SW480 (cell line): ENCODE results near the gene MMP23B.
"Not testable (repeated sequence)": the region's sequence is repeated elsewhere in the genome, so short reads cannot be mapped to it uniquely, and the experiment has no call there.

Experiments
- DNase-seq: peaks from one replicate; pipeline ENCODE4 v3.0.0-alpha.2; 2016; ENCODE audit warnings: low spot score

MMP23B gene

GRCh38 chr1:1669468-1670440, 37.8 kb downstream of the MMP23B start:
- no peak for DNase-seq

- DNase-seq, result no peak
Measured at GRCh38 chr1:1670866-1671265, 38.9 kb downstream of the MMP23B start.

GRCh38 chr1:1671365-1672119, 39.6 kb downstream of the MMP23B start:
- DNase-seq, result no peak

GRCh38 chr1:1672181-1672965, 40.4 kb downstream of the MMP23B start:
- DNase-seq, result no peak

- DNase-seq, result not testable (repeated sequence)
Measured at GRCh38 chr1:1674806-1675205, 42.8 kb downstream of the MMP23B start.

- DNase-seq, result not testable (repeated sequence)
Measured at GRCh38 chr1:1675218-1675617, 43.2 kb downstream of the MMP23B start.

GRCh38 chr1:1676087-1676486, 44.1 kb downstream of the MMP23B start:
- DNase-seq, result not testable (repeated sequence)

- DNase-seq, result no peak
Measured at GRCh38 chr1:1677718-1678580, 46.0 kb downstream of the MMP23B start.

- DNase-seq, result peak; percentile 64
Measured at GRCh38 chr1:1678581-1679380, 46.8 kb downstream of the MMP23B start.

GRCh38 chr1:1680031-1680911, 48.3 kb downstream of the MMP23B start:
- DNase-seq, result no peak

- no peak for DNase-seq
Measured at GRCh38 chr1:1680912-1681273, 48.9 kb downstream of the MMP23B start.

GRCh38 chr1:1683104-1683905, 51.3 kb downstream of the MMP23B start:
- DNase-seq, result no peak
